ENCODE results near the gene CAPN10.

DNA sequence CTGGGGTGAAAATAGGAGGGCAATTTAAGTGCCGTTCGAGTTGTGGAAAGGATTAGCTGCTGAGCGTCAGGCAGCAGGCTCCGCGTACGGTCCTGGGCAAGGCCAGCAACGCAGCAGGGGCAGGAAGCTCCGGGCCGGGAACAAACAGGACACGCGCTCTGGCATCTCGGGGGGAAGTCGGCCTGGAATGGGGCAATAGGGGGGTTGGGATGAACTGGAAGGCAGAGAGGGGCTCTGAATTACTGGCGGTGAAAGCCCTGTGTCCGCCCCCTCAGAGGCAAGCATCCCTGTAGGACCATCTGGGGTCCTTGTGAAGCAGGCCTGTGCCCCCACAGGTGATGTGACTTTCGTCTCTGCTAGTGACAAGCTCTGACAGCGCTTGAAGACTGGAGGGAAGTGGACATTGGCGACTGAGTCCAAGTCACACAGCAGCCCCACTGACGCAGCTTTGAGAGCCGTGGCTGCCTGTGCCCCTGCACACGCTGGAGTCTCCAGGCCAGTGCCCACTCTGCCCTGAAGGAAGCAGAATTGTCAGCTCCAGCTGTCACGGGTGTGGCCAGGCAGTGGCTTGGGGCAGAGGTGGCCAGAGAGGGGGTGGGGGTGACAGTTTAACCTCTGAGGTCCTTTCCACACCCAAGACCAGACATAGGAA, 61.1 kb downstream of the CAPN10 start:
- TF ChIP-seq YY1 (IDR thresholded peaks at IDR 0.05; ENCODE audit: insufficient read depth, insufficient read length) (no peak), ZNF274 (IDR thresholded peaks at IDR 0.05; ENCODE audit: low read depth, low read length) (no peak), SUZ12 (IDR thresholded peaks at IDR 0.05; ENCODE audit: extremely low read depth, insufficient read depth, insufficient read length) (no peak)

All from NT2/D1 (cell line).